Mesodermal cell (in vitro differentiated cells): Measurements from ENCODE around the gene PDK2.

Source experiments
- H3K27ac ChIP-seq: 2 replicates; pipeline ENCODE4 v1.7.0; 2013; ENCODE audit warnings: mild to moderate bottlenecking, low read depth, low read length, moderate library complexity; ENCODE audit not compliant: severe bottlenecking
- H3K36me3 ChIP-seq: 2 replicates; pipeline ENCODE4 v1.7.1; 2013; ENCODE audit warnings: mild to moderate bottlenecking, low read length, moderate library complexity; ENCODE audit not compliant: control insufficient read depth, insufficient read depth
- H3K4me1 ChIP-seq: one replicate; pipeline ENCODE4 v1.7.1; 2013; ENCODE audit warnings: mild to moderate bottlenecking, low read length; ENCODE audit not compliant: insufficient read depth, control insufficient read depth, poor library complexity, severe bottlenecking
- H3K4me3 ChIP-seq: 2 replicates; pipeline ENCODE4 v1.7.0; 2013; ENCODE audit warnings: low read length, control low read depth, mild to moderate bottlenecking; ENCODE audit not compliant: insufficient read depth, poor library complexity, severe bottlenecking; ENCODE audit errors: extremely low read depth
- H3K9me3 ChIP-seq: 2 replicates; pipeline ENCODE4 v1.7.1; 2013; ENCODE audit warnings: mild to moderate bottlenecking, low read length, moderate library complexity; ENCODE audit not compliant: control insufficient read depth
- WGBS, 2 experiments: methylation state at CpG; one replicate each; pipeline ENCODE4 v1.1.5; 2013; ENCODE audit warnings: missing lambda C conversion rate in 2 of 2; ENCODE audit not compliant: insufficient coverage in 2 of 2; 5-methylcytosine and 5-hydroxymethylcytosine counted together

The PDK2 gene

DNA sequence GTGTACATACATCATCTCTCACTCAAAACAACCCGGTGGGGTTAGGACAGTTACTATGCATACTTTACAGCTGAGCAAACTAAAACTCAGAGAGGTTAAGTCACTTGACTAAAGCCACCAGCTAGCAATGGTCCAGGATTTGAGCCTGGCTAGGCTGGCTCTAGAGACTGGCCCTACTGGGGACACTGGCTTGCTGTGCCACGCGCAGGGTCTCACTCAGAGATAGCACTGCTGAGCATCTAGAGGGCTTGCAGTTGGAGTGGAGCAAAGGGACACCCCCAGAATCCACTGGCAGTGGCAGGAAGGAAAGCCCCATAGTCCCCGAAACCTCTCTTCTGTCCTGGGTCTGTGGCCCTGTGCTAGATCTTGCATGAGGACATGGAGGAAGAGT lies 23.7 kb downstream of the PDK2 start:
- H3K27ac ChIP-seq: no peak overlapping the region
- H3K4me3 ChIP-seq: no peak overlapping the region
- peaks cover 9% of the 10 kb centered on the region for H3K4me1 ChIP-seq
- WGBS, 2 experiments: 91 to 95% methylated on average over 4 of the region's 4 CpGs
- peaks cover 11% of the 10 kb centered on the region for H3K36me3 ChIP-seq
- no peaks in the 10 kb centered on the region for H3K9me3 ChIP-seq

DNA sequence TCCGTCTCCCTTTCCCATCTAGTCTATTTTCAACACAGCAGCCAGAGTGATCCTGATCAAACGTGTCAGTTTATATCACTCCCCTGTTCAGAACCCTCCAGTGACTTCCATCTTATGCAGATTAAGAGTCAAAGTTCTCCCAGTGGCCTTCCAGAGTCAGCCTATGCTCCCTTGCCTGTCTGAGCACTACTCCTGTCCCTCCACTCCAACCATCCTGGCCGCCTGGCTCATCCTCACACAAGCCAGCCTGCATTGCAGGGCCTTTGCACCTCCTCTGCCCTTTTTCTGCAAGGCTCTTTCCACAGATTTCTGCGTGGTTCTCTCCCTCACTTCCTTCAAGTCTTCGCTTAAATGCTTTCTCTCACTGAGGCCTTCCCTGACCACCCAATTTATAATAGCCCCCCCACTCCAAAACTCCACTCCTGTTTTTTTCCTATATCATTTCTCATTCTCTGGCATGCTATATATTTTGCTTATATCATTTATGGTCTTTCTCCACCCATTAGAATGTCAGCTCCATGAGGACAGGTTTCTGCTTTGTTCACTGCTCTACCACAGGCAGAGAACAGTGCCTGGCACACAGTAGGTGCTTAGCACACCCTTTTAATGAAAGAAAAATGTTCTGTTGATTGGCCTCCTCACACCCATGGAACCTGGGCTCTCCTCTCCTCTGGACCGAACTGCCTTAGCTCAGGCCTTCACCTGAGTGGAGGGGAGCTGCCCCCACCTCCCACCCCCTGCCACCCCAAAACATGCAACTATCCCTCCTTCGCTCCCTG lies 25.5 kb downstream of the PDK2 start:
- Histone ChIP-seq H3K27ac (no peak overlapping the region), H3K36me3 (peaks cover 3% of the 10 kb centered on the region), H3K4me1 (peaks cover 9% of the 10 kb centered on the region), H3K4me3 (no peak overlapping the region), H3K9me3 (no peaks in the 10 kb centered on the region)
- WGBS, 2 experiments: 91 to 93% methylated on average over 5 of the region's 7 CpGs

- Histone ChIP-seq H3K4me1 (peaks cover 9% of the 10 kb centered on the region), H3K36me3 (no peaks in the 10 kb centered on the region), H3K27ac (no peak overlapping the region), H3K4me3 (no peak overlapping the region), H3K9me3 (no peaks in the 10 kb centered on the region)
- 65 to 74% methylated on average over 3 of the region's 3 CpGs for WGBS, 2 experiments
Measured at GRCh38 chr17:50122945-50123344, 27.8 kb downstream of the PDK2 start.

DNA sequence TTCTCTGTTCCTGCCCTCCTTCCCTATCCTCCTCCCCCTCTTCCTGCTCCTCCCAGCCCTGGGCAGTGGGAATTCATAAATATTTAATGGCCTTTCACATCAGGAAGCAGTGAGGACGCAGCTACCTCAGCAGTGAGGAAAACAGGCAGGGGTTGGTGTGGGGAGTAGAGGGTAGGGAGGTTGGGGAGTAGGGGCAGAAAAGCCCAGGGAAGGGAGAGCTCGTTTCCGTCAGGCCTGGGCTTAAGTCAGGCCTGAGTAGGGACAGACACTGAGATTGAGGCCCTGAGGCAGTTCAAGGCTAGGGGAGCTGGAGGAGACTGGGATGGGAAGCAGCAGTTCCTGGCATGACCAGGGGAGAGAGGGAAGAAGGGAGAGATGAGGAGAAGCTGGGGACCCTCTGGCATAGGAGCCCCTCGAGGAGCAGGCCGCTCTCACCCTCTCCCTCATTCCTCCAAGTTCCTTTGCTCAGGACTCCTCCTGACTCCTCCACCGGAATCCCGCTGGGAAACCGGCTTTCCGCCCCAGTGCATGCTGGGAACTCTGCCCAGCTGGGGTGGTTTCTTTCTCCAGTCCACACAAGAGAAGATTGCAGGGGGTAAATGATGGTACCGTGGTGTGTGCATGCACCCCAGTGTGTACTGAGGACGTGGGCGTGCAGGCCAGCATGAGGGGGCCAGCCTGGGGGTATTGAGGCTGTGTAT lies 28.6 kb downstream of the PDK2 start:
- Histone ChIP-seq H3K9me3 (no peaks in the 10 kb centered on the region), H3K4me1 (peaks cover 12% of the 10 kb centered on the region), H3K27ac (peak overlapping the region; percentile 24), H3K4me3 (no peak overlapping the region), H3K36me3 (no peaks in the 10 kb centered on the region)
- WGBS, 2 experiments: 41 to 46% methylated on average over 6 to 9 of the region's 12 CpGs

GRCh38 chr17:50125420-50125997 lies 30.4 kb downstream of the PDK2 start:
- Histone ChIP-seq H3K9me3 (no peaks in the 10 kb centered on the region), H3K27ac (no peak overlapping the region), H3K4me1 (peaks cover 13% of the 10 kb centered on the region), H3K4me3 (no peak overlapping the region), H3K36me3 (no peaks in the 10 kb centered on the region)
- WGBS, 2 experiments: 98 to 100% methylated on average over 3 of the region's 4 CpGs

GRCh38 chr17:50127697-50128361 lies 32.7 kb downstream of the PDK2 start:
- H3K36me3 ChIP-seq: no peaks in the 10 kb centered on the region
- peak overlapping the region; percentile 58 for H3K4me3 ChIP-seq
- 55 to 67% methylated on average over 2 to 4 of the region's 6 CpGs for WGBS, 2 experiments
- peak overlapping the region; percentile 29 for H3K27ac ChIP-seq
- H3K4me1 ChIP-seq: peaks cover 19% of the 10 kb centered on the region
- no peaks in the 10 kb centered on the region for H3K9me3 ChIP-seq

DNA sequence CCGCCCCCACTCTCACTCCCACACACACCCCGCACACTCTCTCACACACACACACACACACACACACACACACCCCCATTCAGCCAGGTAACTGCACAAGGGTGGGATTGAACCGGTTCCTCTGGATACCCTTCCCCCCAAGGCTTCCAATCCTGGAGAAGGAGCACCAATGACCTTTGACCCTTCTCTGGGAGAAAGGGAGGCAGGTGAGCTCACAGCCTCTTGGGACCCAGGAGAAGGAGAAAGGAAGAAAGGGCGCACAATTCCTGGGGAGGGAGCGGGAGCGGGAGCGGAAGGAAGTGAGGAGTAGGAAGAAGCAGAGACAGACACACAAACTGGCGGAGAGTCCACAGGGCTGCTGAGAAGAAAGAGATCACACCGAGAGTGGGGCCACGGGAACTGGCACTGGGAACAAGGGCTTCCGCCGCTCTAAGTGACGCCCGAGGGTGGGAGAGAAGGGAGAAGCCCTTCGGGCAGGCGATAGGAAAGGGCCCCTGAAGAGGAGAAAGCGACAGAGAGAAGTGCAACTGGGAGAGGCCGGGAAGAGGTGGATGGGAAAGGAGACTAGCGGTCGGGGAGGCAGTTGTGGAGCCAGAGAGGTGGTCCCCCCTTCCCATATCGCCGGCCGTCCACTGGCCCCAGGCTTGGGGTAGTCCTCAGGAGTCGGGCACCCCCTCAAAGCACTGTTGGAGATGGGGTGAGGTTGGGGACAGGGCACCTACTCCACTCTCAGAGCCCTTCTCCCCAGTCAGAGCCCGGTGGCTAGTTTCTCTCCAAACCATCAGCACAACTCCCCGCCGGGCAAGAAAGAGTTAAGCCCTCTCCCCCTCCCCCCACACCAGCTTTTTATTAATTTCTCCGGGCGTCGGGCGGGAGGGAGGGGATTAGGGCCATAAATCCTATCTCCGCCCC lies 33.5 kb downstream of the PDK2 start:
- Histone ChIP-seq H3K9me3 (no peaks in the 10 kb centered on the region), H3K4me1 (peaks cover 19% of the 10 kb centered on the region), H3K36me3 (no peaks in the 10 kb centered on the region), H3K27ac (peak overlapping the region; percentile 68), H3K4me3 (peak overlapping the region; percentile 58)
- WGBS, 2 experiments: 19 to 20% methylated on average over 19 of the region's 32 CpGs

DNA sequence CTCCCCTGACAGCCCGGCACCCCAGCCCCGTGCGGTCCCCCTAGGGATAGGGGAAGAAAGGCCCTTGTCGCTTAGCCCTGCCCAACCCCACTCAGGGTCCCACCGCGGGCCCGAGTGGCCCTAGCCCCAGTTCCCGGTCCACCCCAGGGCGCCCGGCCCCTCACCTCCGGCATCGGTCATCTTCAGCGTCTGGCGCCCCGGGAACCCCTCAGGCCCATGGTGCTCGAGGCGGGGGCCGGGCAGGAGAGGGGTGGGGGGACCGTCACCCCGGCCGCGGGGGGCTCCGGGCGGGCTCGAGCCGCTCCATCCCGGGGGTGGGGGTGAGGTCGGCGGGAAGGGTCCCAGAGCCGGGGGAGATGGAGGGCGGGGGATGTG lies 34.2 kb downstream of the PDK2 start:
- 0% methylated on average over 2 to 6 of the region's 31 CpGs for WGBS, 2 experiments
- peaks cover 2% of the 10 kb centered on the region for H3K36me3 ChIP-seq
- peak overlapping the region; percentile 23 for H3K27ac ChIP-seq
- peaks cover 24% of the 10 kb centered on the region for H3K4me1 ChIP-seq
- H3K9me3 ChIP-seq: no peaks in the 10 kb centered on the region
- H3K4me3 ChIP-seq: peak overlapping the region; percentile 58

GRCh38 chr17:50129728-50130558 lies 34.8 kb downstream of the PDK2 start, which contains the start of gene SAMD14:
SAMD14 (minus strand) TSS chr17:50130160; CDS start chr17:50124959, 5,201 bp downstream.
- no peaks in the 10 kb centered on the region for H3K9me3 ChIP-seq
- peak within 1 kb of the TSS; percentile 23 for H3K27ac ChIP-seq
- H3K4me3 ChIP-seq: peak within 1 kb of the TSS; percentile 58
- 1 to 2% methylated on average over 21 to 43 of the region's 84 CpGs for WGBS, 2 experiments
- peaks cover 29% of the 10 kb centered on the region for H3K4me1 ChIP-seq
- H3K36me3 ChIP-seq: peaks cover 7% of the 10 kb centered on the region
